GM21367 (cell line): ENCODE measurements around the gene DNAAF2.
"Not testable (repeated sequence)": the region's sequence is repeated elsewhere in the genome, so short reads cannot be mapped to it uniquely, and the experiment has no call there.

Source experiments
- ATAC-seq: cut with Tn5 transposase; IDR thresholded peaks from one replicate; pipeline ENCODE4 v1.9.1; 2021; ENCODE audit not compliant: unreplicated experiment

Gene DNAAF2

DNA sequence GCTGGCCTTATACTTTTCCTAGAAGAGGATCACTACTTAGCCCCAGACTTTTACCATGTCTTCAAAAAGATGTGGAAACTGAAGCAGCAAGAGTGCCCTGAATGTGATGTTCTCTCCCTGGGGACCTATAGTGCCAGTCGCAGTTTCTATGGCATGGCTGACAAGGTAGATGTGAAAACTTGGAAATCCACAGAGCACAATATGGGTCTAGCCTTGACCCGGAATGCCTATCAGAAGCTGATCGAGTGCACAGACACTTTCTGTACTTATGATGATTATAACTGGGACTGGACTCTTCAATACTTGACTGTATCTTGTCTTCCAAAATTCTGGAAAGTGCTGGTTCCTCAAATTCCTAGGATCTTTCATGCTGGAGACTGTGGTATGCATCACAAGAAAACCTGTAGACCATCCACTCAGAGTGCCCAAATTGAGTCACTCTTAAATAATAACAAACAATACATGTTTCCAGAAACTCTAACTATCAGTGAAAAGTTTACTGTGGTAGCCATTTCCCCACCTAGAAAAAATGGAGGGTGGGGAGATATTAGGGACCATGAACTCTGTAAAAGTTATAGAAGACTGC, 12.9 kb downstream of the DNAAF2 start:
- ATAC-seq = no peak

DNA sequence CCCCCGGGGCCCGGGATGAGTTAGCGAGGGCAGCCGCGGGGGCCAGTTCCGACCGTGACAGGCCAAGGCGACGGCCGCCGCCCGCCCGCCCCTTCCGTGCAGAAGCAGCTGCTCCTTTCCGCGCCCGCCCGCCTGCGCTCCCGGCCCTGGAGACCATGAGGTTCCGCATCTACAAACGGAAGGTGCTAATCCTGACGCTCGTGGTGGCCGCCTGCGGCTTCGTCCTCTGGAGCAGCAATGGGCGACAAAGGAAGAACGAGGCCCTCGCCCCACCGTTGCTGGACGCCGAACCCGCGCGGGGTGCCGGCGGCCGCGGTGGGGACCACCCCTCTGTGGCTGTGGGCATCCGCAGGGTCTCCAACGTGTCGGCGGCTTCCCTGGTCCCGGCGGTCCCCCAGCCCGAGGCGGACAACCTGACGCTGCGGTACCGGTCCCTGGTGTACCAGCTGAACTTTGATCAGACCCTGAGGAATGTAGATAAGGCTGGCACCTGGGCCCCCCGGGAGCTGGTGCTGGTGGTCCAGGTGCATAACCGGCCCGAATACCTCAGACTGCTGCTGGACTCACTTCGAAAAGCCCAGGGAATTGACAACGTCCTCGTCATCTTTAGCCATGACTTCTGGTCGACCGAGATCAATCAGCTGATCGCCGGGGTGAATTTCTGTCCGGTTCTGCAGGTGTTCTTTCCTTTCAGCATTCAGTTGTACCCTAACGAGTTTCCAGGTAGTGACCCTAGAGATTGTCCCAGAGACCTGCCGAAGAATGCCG, 13.7 kb downstream of the DNAAF2 start:
- peak; percentile 22 for ATAC-seq

DNA sequence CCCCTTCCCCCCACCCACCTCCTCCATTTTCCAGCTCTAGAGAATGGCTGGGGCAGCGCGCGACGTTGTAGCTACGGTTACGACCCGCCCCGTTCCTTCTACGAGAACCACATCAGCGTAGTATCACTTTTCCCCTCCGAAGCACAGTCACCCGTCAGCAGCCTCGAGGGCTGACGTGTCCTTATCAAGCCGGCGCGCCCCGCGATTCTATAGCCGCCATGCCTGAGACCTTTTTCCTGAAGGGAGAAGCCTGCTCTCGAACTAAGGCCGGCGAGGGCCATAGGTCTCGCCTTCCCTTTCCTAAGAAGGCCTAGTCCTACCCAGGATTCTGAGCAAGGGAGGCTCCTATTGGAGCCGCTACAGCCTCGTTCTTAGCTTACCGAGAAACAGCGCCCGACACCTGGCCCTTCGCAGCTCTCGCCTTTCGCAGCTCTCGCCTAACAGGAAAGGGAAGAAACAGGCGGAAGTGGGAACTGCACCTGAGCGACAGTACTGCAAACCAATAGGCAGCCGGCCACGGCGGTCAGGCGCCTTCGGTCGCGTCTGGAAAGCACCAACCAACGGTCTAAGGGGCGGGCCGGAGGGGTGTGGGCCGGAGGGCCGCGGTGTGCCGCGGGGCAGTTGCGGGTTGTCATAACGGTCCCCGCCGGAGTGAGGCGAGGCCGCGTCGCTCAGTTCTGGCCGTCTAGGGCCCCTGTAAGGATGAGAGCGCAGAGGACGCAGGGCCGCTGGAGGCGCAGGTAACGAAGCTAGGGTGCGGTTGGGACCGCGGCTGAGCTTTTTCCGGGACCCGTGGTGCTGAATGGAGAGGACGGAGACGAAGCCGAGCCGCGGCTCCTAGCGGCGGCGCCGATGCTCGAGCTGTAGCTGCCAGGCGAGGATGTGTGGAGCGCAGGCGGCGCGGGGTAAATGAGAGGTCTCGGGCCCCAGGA, 14.6 kb downstream of the DNAAF2 start, which contains the start of the genes MGAT2 and RPL36AL:
TSS of gene MGAT2 (plus strand) at position 618 of the 932 bp plus-strand sequence. CDS start 470 bp downstream, outside the sequence.
TSS of gene RPL36AL (minus strand) at position 445 of the 932 bp plus-strand sequence. CDS start 1,522 bp downstream, outside the sequence.
- ATAC-seq = peak; percentile 91

DNA sequence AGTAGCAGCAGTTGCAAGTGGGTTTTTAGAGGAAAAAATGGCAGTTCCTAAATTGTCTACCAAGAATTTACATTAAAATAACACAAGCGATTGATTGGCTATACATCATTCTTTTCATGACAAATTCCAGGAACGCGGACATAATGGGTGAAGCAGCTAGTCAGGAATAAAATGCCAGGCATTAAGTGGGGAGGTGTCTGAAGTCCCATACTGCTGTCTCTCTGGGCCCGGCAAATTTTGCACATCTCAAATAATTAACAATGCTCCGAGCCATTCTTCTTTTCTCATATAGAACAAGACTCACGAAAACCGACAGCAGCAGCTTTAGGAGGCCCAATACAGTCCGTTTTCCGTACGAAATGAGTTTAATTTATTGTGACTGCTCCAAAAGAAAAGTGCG, 15.3 kb downstream of the DNAAF2 start:
- no peak for ATAC-seq

DNA sequence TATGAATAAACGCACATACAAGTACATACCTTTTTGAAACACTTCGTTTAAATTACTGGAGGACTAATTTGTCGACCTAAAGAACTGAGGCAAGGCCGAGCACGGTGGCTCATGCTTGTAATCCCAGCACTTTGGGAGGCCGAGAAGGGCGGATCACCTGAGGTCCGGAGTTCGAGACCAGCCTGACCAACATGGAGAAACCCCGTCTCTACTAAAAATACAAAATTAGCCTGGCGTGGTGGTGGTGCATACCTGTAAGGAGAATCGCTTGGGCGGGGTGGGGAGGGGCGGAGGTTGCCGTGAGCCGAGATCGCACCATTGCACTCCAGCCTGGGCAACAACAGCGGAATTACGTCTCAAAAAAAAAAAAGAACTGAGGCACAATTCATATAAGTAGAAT, 15.8 kb downstream of the DNAAF2 start:
- ATAC-seq = not testable (repeated sequence)

DNA sequence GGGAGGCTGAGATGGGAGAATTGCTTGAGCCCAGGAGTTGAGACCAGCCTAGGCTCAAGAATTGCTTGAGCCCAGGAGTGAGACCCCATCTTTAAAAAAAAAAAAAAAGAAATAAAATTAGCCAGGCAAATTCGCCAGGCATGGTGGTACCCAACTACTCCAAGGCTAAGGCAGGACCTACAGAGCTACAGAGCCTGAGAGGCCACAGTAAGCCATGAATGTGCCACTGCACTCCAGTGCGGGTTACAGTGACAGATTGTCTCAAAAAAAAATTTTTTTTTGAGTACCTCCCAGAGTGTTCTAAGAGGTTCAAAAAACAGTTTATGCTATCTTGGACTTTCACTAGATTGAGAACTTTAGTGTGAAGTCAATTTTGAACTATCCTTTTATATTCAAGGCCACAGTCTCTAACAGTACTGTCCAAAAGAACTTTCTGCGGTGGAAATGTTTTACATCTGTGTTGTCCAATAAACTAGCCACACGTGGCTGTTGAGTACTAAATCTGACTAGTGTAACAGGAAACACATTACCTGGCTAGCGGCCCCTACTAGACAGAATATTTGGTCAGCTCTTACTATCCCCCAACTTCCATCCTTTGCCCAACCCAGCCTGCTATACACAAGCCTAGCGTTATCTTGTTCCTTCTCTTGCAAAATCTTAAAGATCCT, 17.1 kb downstream of the DNAAF2 start:
- ATAC-seq = no peak

DNA sequence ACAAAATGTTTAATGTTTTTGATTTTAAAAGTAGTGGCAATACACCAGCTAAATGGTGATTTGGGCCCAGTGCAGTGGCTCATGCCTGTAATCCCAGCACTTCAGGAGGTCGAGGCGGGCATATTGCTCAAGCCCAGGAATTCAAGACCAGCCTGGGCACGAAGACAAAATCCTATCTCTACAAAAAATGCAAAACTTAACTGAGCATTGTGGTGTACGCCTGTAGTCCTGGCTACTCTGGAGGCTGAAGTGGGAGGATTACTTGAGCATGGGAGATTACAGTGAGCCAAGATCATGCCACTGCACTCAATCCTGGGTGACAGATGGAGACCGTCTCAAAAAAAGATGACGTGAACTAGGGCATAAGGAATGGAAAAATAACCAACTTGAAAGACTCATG, 19.3 kb downstream of the DNAAF2 start:
- ATAC-seq = no peak

DNA sequence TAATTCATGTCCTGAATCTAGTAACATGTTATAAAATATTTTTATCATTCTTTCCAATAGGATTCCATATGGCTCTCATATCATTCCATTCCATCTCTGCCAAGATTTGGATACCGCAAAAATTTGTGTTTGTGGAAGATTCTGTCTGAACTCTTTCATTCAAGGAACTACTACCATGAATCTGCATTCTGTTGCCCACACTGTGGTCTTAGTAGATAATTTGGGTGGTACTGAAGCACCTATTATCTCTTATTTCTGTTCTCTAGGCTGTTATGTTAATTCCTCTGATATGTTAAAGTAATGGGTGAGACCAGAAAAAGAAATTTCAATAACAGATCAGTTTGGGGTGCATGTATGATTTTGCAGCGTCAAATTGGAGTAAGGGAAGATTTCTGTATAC, 20.8 kb downstream of the DNAAF2 start:
- no peak for ATAC-seq

DNA sequence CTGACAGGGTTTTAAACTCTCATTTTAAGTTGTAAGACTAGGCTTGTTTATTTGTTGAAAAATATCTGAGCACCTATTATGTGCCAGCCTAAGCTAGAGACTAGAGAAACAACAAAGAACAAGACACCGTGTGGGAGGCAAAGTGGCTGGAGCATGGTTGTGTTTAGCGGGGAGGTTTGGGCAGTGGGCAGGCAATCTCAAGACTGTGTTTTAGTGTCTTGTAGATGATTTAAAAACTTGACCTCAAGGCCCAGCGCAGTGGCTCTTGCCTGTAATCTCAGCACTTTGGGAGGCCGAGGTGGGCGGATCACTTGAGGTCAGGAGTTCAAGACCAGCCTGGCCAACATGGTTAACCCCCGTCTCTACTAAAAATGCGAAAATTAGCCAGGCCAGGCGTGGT, 22.4 kb downstream of the DNAAF2 start:
- no peak for ATAC-seq

DNA sequence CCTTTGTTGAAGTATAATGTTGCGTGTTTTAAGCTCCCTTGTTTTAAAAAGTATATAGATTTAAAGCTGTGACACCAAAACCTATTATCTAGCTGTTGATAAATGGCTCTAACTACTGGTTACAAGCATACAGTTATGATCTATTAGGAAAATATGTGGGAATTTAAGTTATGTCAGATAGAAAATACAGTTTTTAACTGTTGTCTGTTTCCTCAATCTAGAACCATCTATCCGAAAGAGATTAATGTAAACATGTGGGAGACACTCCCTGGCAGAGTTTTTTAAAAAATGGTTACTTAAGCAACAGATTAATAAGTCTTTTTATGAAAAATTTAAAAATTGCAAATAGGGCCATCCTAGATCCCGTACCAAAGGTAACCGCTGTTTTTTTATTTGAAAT, 22.8 kb downstream of the DNAAF2 start:
- ATAC-seq = no peak

DNA sequence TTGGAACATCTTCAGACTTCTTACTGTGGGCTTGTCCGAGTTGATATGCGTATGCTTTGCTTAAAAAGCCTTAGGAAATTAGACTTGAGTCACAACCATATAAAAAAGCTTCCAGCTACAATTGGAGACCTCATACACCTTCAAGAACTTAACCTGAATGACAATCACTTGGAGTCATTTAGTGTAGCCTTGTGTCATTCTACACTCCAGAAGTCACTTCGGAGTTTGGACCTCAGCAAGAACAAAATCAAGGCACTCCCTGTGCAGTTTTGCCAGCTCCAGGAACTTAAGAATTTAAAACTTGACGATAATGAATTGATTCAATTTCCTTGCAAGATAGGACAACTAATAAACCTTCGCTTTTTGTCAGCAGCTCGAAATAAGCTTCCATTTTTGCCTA, 27.5 kb downstream of the DNAAF2 start:
- no peak for ATAC-seq

DNA sequence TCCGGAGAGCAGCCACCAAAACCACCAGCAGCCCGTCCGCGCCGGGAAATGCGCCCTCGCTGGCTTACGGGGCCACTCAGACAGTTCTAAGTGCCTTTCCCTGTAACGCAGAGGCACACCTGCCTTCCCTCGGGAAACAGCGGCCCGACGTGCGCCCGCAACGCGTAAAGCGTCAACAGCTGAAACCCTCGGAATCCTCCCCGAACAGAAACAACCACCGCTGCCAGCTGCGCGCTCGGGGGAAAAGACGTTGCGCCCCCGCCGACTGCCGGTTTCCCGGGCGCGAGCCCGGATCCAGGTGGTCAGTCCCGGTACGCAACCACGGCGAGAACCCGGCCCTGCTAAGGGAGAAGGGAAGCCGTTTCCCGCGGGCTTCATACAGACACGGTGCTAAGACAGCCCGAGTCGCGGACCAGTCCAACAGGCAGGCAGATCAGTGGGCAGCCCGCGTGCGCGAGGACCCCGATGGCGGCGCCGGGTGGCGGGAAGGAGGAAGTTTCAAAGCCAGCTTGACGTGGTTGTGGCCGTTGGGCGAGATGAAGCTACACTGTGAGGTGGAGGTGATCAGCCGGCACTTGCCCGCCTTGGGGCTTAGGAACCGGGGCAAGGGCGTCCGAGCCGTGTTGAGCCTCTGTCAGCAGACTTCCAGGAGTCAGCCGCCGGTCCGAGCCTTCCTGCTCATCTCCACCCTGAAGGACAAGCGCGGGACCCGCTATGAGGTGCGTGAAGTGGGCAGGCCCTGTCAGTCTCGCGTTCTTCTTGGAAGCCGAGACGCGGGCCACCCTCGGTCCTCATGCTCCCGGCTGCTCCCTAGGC, 36.4 kb downstream of the DNAAF2 start, which contains the start of gene LRR1:
TSS of gene LRR1 (plus strand) at position 456 of the 816 bp plus-strand sequence. CDS start at position 537, 81 bp downstream.
- ATAC-seq = peak; percentile 40

DNA sequence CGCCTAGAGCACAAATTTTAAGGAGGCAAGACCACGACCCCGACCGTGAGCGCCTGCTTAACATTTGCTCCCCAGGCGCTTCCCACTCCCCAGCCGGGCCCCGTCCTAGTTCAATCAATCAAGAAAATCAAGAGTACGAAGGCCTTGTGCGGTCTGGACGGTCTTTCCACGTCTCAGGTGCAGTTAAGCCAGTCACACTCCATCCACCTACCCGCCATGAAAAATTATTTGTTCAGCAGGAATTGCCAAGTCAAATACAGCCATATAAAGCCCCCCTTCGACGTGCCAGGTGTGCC, 36.9 kb downstream of the DNAAF2 start:
- ATAC-seq = peak; percentile 2

DNA sequence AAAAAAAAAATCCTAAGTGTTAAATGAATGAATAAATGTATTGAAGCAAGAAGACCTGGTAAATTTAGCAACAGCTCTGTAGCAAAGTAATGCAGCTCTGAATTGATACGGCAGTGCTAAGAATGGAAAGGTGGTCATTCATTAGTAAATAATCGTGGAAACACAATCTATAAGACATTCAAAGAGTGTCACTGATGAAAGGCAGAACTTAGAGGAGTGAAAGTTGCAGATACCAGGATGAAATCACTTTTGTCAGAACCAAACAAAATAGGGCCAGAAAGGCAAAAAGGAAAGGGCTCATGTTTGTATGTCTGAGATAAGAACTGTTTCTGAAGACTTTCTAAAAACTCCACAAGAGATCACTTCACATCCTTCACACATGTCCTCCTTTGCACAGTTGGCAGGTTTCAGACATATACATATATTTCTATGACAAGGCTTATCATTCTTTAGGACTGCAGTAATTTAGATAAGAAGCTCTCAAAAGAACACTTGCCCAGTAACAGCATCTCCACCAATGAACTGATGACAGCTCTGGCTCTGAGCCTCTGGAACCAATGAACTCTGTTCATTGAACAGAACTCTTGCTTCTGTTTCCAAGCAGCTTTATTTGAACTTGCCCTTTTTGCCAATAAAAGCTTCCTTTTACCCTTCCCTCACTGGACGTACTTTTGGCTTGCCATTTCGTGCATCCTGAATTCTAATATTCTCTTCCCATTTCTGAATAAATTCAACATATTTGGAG, 40.5 kb downstream of the DNAAF2 start:
- ATAC-seq = no peak

DNA sequence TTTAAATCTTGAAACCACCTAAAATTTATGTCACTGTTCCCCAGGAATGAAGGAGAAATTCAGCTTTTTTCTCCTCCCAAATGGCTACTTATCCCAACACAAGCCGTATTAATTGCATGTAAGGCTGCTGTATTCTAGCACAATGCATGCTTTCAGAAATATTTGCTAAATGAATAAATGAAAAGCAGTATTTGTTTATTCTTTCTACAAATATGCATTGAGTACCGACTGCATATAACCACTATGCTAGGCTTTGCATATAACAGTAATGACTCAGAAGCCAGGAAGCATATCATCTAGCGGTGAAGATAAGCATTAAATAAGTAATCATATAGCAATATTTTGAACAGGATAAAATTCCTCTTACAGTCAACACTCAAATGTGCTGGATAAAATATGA, 42.0 kb downstream of the DNAAF2 start:
- no peak for ATAC-seq

DNA sequence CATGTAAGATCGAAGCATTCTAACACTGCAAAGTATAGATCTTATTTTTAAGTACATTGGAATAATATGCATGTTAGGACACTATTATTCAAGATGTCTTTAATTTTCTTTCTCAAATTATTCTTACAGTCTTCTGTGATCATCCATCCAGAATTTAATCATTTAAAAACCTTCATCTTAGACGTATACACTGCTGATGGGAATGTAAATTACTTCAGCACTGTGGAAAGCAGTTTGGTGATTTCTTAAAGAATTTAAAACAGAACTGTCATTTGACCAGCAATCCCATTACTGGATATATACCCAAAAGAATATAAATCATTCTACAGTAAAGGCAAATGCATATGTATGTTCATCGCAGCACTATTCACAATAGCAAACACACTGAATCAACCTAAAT, 45.7 kb downstream of the DNAAF2 start:
- ATAC-seq = no peak

DNA sequence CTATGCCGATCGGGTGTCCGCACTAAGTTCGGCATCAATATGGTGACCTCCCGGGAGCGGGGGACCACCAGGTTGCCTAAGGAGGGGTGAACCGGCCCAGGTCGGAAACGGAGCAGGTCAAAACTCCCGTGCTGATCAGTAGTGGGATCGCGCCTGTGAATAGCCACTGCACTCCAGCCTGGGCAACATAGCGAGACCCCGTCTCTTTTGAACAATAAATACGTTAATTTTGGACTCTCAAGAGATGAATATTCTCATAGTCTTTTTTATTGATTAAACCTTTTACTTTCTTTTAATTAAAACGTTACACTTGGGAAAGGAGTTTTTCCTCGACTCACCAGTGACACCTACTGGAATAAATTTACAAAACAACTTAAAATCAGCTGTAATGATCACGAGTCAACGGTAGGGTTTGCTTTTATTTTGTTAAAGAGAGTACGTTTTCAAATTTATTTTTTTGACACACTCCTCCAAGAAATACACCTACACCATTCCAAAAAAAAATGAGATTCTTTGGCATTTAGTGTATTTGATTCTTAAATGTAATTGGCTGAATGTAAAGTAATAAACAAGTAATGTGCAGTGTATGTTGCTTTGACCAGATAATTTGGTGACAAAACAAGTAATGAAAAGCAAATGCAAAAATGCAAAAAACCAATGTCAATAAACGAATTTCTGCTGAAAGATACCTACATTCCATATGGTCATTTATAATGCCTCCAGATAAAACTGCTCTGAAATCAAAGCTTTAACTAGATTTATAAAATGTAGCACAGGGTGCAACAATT, 48.2 kb downstream of the DNAAF2 start:
- peak; percentile 26 for ATAC-seq

DNA sequence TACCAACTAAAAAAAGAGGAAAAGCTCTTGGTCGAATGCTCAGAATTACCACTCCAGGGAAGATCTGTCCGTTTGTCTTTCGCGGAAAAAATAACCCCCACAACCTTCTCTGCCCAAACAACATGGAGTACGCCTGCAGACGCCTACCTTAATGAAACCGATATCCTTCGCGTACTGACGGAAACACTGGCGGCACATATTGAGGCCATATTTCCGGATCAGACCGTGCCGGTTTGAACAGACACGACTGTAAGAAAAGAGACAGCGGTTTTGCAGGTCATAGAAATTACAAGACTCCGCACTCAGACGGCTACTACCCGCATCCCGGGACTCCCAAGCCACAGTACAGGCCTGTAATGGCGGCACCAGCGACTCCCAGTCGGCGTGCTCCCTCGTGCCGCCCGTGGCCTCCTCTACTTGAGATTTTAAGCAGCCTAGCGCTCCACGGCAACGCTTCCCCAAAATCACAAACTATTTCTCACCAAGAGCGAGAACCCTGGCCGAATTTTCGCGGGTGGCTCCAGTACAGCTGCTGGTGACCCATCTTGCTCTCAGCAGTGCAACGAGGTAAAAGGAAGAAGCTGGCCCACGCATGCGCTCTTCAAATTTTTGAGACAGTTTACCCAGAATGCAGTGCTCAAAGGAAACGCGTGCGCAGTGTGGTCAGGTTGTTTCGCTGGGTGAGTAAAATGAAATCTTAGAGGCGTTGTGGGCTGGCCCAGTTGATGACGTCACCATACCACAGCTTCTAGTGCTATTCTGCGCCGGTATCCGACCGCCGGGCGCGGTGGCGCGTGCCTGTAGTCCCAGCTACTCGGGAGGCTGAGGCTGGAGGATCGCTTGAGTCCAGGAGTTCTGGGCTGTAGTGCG, 49.0 kb downstream of the DNAAF2 start, which contains the start of gene RPS29:
TSS of gene RPS29 (minus strand) at position 578 of the 870 bp plus-strand sequence. CDS start at position 544, 34 bp downstream.
- ATAC-seq = peak; percentile 89
